Astrocyte (in vitro differentiated cells and primary cell): Measurements from ENCODE around the gene SUCNR1.

Source experiments
- EZH2 ChIP-seq: IDR thresholded peaks from 2 replicates; pipeline ENCODE4 v1.6.1; 2012; ENCODE audit warnings: mild to moderate bottlenecking, low read length, inconsistent platforms; ENCODE audit not compliant: insufficient read depth
- TF ChIP-seq, protein P1 (sequence below): IDR thresholded peaks from 2 replicates; pipeline ENCODE4 v1.5.1; 2011; ENCODE audit warnings: low read depth, mild to moderate bottlenecking, inconsistent platforms, low read length, moderate library complexity; ENCODE audit not compliant: insufficient read depth

DNA sequence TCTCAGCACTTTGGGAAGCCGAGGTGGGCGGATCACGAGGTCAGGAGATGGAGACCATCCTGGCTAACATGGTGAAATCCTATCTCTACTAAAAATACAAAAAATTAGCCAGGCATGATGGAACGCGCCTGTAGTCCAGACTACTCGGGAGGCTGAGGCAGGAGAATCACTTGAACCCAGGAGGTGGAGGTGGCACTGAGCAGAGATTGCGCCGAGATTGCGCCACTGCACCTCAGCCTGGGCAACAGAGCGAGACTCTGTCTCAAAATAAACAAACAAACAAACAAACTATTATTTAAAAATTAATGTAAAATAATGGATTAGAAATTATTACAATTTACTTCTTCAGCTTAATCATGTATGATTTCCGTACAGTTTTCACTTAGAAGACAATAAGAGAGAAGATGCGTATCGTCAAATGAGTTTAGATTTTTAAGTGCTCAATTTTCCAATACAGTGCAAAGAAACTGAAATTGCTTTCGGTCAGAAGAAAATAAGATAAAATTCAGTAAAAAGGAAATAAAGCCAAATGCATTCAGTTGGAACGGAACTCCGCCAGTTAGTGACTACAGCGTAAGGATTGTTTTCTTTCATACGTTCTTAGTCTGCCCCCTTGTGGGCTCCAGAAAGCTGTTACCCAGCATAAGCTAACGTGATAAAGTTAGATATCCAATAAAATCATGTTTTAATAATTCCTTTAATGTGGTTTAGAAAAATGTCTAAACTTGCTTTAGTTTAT, 34.7 kb upstream of the SUCNR1 start:
- TF ChIP-seq, protein P1, sequence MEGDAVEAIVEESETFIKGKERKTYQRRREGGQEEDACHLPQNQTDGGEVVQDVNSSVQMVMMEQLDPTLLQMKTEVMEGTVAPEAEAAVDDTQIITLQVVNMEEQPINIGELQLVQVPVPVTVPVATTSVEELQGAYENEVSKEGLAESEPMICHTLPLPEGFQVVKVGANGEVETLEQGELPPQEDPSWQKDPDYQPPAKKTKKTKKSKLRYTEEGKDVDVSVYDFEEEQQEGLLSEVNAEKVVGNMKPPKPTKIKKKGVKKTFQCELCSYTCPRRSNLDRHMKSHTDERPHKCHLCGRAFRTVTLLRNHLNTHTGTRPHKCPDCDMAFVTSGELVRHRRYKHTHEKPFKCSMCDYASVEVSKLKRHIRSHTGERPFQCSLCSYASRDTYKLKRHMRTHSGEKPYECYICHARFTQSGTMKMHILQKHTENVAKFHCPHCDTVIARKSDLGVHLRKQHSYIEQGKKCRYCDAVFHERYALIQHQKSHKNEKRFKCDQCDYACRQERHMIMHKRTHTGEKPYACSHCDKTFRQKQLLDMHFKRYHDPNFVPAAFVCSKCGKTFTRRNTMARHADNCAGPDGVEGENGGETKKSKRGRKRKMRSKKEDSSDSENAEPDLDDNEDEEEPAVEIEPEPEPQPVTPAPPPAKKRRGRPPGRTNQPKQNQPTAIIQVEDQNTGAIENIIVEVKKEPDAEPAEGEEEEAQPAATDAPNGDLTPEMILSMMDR, result peak; percentile 92
- no peak for TF ChIP-seq EZH2
